Erythroblast (primary cell): ENCODE results near the gene CDCP2.
"Not testable (repeated sequence)": the region's sequence is repeated elsewhere in the genome, so short reads cannot be mapped to it uniquely, and the experiment has no call there.

ENCODE experiments used
- DNase-seq, 2 experiments: peaks; one replicate each; lab custom pipeline; 2025; lab: John Stamatoyannopoulos, UW
- GATA1 ChIP-seq: IDR thresholded peaks from 2 replicates; pipeline ENCODE4 v1.6.1; 2011; ENCODE audit warnings: low read depth, mild to moderate bottlenecking, control low read depth, low read length, moderate library complexity
- POLR2A ChIP-seq: IDR thresholded peaks from 2 replicates; pipeline ENCODE4 v1.6.1; 2011; ENCODE audit warnings: mild to moderate bottlenecking, low read length

CDCP2 gene

DNA sequence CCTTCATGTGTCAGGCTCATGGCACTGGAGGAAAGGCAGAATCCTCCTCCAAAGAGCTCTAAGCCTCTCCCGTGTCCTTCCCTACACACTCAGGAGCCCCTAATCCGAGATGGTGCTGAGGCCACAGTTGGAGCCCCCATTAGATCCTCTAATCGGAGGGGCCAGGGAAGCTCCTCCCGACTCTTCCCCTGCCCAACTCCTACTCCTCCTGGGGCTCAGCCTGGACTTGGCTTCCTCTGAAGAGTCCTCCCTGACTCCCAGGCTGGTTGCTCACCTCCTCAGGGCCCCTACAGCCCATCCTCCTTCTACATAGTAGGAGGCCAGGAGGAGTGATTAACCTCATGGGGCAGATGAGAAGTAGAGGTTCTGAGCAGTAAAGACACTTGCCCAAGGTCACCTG, 21.3 kb upstream of the CDCP2 start:
- TF ChIP-seq GATA1 (no peak), POLR2A (no peak)
- no peak for DNase-seq

DNA sequence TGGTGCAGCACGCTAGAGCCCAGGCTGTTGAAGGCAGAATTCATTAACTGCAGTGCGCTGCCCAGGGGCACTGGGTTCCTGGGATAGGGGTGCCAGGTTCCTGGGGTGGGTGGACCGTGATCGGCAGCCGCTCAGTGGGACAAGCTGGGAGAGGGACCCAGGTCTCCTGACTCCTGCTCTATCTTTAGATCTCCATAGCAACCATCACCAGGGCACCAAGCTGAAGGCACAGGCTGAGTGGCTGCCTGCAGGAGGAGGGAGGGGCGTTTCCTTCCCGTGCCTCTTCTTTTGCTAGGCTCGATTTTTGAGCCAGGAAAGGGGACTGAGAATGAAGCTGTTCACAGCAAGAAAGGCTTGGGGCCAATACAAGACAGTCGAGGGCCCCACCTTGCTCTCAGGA, 20.9 kb upstream of the CDCP2 start:
- no peak for DNase-seq
- TF ChIP-seq GATA1 (no peak), POLR2A (no peak)

DNA sequence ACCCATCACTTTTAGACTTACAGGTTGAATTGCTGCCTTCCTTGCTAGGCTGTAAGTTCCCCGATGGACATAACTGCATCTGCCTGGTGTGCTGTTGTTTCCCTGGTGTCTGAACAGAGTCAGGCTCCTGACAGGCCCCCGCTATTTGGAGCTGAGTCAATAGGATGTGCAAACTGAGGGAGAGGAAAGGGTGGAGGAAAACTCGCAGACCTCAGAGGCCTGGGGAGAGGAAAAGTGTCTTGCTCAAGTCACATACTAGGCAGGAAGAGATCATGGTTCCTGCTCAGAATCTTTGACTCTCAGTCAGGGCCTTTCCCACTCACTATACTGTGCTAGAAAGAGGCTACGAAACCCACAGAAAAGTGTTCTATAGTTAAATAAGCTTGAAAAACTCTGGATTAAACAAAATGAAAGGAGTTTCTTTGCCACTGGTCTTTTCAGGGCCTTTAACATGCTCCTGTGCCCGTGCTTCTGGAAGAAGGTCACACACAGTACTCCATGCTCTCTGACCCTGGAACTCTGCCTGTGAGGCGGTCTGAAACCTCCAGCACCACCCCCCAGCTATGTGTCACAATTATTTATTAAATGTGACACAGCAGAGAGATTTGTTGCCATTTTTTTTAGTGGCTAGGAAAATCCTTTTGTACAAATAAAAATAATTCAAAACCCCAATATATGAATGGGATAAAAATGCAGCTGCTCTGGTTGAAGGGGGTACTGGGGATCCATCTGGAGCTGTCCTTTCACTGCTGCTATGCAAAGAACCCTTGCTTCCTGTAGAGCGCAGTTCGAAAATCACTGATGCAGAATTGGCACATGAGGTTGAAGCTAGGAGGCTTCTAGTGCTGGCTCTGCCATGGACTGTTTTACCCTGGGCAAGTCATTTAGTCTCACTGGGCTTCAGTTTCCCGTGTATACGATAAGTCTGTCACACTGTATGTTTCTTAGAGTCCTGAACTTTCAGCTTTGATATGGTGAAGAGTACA, 20.1 kb upstream of the CDCP2 start:
- DNase-seq = no peak
- TF ChIP-seq GATA1 (no peak), POLR2A (no peak)

DNA sequence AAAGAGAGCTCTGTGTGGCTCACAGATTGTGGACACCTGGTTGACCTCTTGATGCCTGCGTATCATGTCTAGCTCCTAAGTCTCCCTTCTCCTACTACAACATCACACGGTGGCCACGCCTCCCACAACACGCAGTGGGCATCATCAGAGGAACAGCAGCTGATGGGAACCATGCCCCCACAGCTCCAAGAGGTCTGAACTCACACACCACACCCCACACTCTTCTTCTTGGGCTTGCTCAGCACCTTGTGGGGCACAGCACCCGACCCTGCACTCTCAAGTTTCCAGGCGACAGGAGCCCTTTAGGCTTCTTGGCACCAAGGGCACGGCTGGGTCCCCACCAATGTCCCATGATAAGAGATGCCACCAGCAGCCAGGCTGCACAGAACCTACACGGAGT, 18.8 kb upstream of the CDCP2 start:
- DNase-seq = no peak
- TF ChIP-seq GATA1 (no peak), POLR2A (no peak)

DNA sequence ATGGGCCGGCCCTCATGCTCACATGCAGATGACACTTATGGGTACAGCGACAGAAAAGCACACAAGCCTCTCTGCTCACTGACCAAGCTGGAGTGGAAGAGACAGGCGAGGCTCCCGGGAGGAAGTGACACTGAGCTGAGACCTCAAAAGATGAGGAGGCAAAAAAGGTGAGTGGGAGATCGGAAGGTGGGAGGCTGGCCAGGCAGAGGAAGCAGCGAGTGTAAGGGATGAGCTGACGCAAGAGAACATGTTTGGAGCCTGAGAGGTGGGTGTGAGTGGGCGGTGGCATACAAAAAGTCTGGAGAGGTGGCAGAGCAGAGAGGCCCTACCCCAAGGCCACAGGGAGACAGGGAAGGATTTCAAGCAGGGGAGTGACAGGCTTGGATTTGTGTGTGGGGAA, 18.2 kb upstream of the CDCP2 start:
- no peak for TF ChIP-seq GATA1
- no peak for TF ChIP-seq POLR2A
- no peak for DNase-seq

DNA sequence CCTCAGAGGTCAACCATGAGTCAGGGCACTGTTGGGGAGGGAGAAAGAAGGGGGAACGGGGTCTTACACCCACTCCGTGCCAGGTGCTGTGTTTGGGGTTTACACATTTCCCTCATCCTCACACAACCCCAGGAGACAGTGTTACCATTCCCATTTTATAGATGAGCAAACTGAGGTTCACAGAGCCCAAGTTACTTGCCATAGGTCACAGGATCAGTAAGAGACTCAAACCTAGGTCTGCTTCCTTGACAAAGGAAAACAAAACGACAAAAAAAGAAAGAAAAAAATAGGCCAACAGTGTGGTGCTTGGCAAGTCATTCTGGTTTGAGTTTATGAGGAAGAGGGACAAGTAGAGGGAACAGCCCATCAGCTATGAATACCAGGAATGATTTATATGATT, 16.3 kb upstream of the CDCP2 start:
- DNase-seq = no peak
- no peak for TF ChIP-seq GATA1
- no peak for TF ChIP-seq POLR2A

DNA sequence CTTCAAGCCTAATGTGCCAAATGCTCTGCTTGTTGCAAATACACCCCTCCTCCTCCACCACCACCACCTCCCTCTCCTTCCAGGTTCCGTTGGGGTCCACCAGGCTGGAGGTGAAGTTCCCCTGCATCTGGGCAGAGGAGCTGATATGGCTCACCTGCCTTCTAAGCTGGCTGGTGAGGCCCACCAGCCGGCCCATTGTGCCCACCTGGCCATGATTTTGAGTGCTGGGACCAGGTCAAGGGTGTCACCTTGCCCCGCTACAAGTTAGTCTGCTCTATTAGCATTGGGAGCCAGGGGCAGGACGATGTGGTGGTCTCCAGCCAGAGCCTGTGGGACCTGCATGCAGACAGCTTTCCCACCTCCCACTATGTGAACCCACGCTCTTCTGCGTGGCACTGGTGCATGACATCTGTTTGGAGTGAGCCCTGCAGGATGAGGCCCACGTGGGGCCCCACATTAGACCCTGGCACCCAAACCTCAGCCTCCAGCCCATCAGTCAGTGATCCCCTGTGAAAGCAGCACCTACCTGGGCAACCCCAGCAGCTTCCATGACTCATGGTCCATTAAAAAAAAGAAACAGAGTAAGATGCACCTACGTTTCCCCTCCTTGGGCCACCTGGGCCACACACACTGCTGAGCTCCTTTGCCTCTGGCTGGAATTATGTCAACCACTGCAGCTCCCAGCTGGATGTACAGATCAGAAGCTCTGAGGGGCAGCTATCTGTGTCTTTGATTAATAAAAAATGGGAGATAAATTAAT, 15.6 kb upstream of the CDCP2 start:
- no peak for TF ChIP-seq POLR2A
- no peak for TF ChIP-seq GATA1
- DNase-seq = no peak

DNA sequence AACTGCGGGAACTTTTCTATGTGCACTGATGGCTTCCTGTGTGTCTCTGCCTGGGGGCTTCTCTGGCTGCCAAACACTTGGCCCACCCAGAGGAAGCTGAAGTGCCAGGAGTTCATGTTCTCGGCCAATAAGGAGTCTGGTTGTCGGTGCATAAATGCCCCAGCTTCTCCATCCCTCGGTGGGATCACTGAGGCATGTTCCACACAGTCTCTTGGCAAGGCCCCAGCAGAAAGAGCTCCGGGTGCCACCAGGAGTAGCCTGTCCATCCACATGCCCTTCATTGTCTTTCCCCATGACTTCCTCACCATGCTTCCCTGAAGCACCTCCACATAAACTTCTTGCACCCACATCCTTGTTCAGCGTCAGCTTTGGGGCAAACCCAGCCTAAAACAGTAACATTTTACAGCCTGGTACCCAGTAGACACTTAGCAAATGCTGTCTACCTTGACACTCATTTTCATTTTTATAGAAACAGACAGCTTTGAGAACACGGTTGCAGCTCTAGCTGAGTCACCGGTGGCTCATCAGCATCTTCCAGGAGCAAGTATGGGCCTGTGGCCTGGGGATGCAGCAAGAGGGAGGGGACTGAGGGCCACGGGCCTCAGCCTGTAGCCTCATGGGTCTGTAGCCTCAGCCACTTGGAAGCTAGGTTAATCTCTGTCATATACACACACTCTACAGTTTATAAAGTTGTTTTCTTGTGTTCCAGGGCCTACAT, 14.8 kb upstream of the CDCP2 start:
- no peak for DNase-seq
- no peak for TF ChIP-seq POLR2A
- no peak for TF ChIP-seq GATA1

DNA sequence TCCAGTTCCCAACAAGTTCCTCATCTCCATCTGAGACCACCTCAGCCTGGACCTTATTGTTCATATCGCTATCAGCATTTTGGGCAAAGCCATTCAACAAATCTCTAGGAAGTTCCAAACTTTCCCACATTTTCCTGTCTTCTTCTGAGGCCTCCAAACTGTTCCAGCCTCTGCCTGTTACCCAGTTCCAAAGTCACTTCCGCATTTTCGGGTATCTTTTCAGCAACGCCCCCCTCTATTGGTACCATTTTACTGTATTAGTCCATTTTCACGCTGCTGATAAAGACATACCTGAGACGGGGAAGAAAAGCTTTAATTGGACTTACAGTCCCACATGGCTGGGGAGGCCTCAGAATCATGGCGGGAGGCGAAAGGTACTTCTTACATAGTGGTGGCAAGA, 13.6 kb upstream of the CDCP2 start:
- not testable (repeated sequence) for DNase-seq

DNA sequence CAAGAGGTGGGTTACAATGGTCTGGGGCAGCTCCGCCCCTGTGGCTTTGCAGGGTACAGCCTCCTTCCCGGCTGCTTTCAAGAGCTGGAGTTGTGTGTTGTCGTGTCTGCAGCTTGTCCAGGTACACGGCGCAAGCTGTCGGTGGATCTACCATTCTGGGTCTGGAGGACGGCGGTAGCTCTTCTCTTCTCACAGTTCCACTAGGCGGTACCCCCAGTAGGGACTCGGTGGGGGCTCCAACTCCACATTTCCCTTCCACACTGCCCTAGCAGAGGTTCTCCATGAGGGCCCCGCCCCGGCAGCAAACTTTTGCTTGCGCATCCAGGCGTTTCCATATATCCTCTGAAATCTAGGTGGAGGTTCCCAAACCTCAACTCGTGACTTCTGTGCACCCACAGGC, 12.3 kb upstream of the CDCP2 start:
- TF ChIP-seq GATA1 (no peak), POLR2A (no peak)
- DNase-seq = no peak

DNA sequence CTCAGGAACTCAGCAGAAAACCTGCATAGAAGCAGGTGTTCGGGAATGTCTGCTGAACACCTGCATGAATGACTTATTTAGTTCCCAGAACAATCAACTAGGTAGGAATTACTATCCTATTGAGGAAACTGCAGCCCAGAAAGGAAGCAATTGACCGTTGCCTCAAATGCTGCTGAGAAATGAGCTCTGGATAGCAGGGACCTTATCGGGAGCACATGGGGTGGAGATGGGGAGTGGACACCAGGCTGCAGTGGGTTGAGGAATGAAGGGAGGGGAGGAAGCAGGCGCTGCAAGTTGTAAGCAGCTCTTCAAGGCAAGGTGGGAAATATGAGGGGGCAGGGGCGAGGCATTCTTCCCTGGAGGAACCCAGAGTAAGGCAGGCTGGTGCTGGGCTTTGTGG, 10.8 kb upstream of the CDCP2 start:
- no peak for TF ChIP-seq POLR2A
- no peak for TF ChIP-seq GATA1
- DNase-seq = peak in 1 of 2 experiments; percentile 19

DNA sequence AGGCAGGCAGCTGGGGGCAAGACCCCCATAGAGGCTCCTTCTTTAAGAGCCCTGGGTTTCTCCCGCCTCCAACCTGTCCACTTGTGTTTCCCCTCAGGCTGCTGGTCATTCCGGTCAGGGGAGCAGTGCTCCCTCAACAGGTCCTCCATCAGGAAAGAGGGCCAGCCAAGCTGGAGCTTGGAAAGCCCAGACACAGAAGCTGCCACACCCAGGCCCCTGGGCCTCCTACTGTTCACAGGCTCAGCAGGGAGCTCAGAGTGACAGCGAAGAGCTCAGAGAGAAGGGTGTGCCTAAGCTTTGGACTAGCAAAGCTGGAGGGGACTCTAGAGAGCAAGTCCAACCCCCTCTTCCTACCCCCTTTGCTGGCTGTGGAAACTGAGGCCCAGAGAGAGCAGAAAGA, 10.3 kb upstream of the CDCP2 start:
- TF ChIP-seq GATA1 (no peak), POLR2A (no peak)
- DNase-seq = no peak

DNA sequence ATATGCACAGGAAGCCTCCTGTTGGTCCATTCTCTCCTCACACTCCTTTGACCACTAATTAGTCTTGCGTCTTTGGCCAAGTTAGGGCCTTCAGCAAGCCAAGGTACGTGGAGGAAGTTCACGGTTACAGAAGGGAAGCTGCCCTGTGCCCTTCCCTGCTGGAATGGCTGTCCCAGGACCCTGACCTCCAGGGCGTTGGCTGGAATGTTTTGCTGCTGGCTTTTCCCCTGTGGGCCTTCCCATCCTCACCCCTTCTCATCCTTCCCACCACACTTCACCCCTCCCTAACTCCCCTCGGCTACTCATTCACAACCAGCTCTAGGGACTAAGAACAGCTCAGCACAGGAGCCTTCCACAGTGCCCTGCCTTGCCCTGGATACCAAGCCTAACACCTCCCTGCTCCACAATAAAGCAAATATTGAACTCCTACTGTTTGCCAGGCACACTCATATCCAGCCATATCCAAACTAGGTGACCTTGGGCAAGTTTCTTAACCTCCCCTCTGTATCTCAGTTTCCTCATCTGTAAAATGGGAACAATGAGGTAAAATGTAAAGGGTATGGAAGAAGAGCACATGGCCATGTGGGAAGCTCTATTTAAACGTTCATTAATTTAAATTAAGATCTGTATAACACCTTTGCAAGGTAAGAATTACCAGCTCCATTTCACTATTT, 8.8 kb upstream of the CDCP2 start:
- no peak for TF ChIP-seq POLR2A
- no peak for TF ChIP-seq GATA1
- DNase-seq = no peak

DNA sequence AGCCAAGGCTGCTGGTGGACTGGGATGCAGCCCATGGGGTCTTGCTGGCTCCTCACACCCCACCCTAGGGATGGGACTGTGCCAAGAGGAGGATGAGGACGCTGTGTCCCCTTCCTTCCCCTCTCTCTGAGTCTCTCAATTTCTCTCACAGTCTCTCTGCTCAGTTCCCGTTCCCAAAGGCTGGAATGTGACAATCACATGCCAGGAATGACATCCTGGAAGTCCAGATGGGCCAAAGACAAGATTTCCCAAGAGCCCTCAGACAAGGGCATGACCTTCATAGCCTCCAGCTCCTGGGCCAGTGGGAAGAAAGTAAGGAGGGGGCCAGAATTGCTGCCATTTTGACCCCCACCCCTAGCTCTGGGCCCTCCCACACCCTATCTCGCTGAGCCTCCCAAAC, 7.6 kb upstream of the CDCP2 start:
- DNase-seq = no peak
- TF ChIP-seq POLR2A (no peak), GATA1 (no peak)
